Activated CD8-positive, alpha-beta memory T cell treated with anti-CD3 and anti-CD28 coated beads for 4 hours (primary cell): ENCODE measurements around the gene MAB21L3.
A peak's percentile ranks its signal among the peaks of the same experiment; 100 is the strongest.
"Not testable (repeated sequence)": the region's sequence is repeated elsewhere in the genome, so short reads cannot be mapped to it uniquely, and the experiment has no call there.

Experiments
- DNase-seq, 2 donors: peaks; one replicate each; pipeline ENCODE4 v3.0.0-alpha.2; 2020; ENCODE audit warnings: low read depth in 2 of 2

Gene MAB21L3

DNA sequence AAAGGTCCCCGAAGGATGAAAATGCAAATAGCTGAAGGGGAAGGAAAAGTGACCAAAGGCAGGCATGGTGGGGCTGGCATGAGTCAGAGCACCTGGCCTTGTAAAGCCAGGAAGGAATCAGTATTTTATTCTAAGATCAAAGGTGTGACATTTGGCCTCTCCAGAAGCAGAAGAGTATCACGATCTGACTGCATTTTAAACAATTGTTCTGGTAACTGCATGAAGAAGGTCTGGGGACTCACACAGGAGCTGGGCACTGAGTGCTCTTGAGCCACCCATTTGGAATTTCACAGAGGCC lies 23.2 kb downstream of the MAB21L3 start:
- DNase-seq = no peak

DNA sequence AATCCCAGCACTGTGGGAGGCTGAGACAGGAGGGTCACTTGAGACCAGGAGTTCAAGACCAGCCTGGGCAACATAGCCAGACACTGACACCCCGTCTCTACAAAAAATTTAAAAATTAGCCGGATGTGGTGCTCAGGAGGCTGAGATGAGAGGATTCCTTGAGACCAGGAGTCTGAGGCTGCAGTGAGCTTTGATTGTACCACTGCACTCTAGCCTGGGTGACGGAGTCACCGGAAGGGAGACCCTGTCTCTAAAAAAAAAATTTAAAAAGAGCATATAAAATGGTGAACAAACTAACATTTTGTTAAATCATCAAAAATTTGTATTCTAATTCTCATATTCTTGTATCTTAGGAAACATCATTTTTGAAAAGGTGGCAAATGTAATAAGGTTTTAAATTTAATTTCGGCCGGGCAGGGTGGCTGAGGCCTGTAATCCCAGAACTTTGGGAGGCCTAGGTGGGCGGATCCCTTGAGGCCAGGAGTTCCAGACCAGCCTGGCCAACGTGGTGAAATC lies 27.1 kb downstream of the MAB21L3 start:
- no peak for DNase-seq

DNA sequence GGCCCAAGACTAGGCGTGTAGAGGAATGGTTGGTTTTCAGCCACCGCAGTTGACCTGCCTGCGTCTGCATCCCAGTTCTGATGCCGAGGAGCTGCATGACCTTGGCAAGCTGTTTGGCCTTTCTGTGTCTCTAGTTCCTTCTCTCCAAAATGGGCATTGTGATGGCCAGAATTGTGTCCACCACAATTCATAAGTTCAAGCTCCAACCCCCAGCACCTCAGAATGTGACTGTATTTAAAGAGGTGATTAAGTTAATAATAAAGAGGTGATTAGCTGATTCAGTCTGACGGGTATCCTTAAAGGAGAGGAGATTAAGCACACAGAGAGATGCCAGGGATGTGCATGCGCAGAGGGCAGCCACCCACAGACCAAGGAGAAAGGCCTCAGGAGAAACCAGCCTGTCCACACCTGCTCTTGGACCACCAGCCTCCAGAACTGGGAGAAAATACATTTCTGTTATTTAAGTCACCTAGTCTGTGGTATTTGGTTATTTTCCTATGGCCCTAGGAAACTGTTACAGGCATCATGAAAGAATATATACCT lies 28.5 kb downstream of the MAB21L3 start:
- no peak for DNase-seq

DNA sequence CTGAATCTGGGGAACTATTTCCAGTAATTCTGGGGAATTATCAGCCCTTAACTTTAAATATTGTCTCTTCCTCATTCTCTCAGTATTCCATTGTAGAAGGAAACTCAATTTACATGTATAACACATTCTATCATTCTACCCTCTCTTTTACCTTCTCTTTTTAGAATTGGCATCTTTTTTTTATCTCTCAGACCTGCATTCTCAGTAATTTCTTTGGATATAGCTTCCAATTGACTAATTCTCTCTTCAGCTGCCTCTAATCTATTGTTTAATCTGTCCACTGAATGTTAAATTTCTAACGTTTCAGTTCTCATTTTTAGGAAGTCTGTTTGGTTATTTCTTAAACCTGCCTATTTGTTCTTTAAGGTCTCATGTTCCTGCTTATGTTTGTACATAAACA lies 33.0 kb downstream of the MAB21L3 start:
- no peak for DNase-seq

DNA sequence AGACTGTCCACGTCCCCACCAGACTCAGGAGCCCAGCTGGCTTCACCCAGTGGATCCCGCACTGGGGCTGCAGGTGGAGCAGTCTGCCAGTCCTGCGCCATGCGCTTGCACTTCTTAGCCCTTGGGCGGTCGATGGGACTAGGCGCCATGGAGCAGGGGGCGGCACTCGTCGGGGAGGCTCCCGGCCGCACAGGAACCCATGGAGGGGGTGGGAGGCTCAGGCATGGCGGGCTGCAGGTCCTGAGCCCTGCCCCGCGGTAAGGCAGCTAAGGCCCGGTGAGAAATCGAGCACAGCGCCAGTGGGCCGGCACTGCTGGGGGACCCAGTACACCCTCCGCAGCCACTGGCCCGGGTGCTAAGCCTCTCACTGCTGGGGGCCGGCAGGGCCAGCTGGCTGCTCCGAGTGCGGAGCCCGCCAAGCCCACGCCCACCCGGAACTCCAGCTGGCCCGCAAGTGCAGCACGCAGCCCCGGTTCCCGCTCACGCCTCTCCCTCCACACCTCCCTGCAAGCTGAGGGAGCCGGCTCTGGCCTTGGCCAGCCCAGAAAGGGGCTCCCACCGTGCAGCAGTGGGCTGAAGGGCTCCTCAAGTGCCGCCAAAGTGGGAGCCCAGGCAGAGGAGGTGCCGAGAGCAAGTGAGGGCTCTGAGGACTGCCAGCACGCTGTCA lies 35.4 kb downstream of the MAB21L3 start:
- not testable (repeated sequence) for DNase-seq

DNA sequence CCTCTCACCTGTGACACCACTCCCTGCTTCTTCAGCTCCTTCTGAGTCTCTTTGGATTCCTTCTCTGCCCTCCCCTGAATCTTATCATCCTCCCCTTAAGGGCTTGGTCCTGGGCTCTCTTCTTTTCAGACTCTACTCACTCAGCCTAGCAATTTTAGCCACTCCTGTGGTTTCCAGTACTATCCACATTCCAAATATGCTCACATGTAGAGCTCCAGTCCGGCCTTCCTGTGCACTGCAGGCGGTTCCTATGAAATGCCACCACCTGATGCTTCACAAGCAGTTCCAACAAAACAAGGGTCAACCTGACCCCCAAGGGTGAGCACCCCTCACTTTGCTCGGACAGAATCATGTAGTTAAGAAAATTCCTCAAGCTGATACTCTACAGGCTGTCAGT lies 35.9 kb downstream of the MAB21L3 start:
- no peak for DNase-seq

DNA sequence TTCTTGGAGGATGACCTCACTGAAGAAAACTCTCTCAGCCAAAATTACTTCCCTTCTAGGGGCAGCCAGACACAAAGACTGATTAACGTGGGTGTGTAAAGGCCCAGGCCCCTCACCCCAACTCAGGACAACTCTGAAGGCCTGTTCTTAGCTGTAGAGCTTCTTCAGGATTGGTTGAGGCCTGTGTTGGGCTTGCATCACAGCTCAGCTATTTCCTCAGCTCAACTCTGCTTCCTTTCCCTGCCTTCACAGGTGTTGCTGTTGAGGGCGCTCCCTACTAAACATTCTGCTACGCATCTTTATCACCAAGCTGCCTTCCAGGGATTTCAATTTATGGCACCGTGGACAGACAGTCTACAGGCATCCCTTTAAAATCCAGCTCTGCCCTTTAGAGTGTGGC lies 36.8 kb downstream of the MAB21L3 start:
- DNase-seq = no peak

DNA sequence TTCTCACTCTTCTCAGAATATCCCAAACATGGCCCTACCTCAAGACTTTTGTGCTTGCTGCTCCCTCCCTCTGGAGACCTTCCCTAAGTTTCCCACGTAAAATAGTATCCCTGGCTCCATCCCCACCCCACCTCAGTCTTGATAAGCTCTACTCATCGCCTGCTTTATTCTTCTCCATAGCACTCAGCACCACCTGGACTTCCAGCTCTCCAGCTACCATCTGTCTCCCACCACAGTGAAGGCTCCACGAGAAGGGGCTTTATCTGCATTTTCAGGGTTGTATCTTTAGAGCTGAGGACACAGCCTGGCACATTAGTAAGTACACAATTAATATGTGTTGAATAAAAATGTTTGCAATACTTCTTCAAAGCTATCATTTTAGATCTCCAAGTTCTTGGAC lies 37.8 kb downstream of the MAB21L3 start:
- no peak for DNase-seq

DNA sequence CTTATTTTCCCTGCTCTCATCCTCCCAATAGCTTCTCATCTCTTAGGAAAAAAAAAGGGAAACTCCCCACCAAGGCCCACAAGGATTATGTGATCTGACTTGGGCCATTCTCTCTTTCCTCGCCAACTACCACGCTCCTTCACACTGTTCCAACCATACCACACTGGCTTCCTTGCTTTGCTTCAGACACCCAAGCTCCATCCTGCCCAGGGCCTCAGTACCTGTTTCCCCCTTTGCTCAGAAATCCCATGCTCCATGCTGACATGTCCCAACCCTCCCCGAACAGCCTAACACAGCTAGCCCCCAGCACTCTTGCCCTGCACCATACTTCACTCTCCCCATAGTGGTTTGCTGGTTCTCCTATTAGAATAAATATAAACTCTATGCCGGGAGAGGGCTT lies 39.2 kb downstream of the MAB21L3 start:
- no peak for DNase-seq

DNA sequence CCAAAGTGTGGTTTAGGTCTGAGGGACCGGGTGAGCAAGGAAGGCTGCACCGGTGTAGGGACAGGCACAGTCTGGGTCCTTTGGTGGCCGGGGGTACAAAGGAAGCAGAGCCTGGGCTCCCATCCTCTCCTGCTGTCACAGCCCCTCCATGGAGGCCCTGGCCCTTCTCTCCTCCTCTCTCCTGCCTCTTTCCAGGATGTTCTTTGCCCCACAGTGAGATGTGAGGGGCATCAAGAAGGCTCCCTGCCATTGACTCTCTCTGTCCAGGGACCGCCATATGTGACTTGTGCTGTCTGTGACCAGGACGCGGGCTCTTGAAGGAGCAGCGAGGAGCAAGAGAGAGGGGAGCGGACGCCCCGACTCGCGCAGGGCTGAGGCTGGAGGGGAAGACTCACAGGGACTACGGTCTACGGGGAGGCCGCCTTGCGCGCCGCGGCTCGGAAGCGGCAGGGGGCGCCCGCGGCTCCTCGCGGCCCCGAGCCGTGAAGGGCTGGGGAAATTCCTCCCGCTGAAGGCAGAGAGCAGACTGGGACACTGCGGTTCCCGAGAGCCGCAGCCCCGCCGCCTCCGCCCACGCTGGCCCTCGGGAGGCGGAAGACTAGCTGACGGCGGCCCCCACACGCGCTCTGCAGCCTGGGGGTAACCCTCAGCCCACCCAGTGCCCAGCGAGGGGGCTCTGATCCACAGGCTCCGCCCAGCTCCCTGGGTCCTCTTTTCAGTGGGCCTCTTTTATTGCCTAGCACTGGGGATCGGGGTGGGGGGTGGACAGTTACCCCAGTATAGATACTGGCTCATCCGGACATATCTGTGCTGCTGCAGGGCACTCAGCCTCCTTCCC lies 40.8 kb downstream of the MAB21L3 start:
- DNase-seq = peak; percentile 62 to 63

DNA sequence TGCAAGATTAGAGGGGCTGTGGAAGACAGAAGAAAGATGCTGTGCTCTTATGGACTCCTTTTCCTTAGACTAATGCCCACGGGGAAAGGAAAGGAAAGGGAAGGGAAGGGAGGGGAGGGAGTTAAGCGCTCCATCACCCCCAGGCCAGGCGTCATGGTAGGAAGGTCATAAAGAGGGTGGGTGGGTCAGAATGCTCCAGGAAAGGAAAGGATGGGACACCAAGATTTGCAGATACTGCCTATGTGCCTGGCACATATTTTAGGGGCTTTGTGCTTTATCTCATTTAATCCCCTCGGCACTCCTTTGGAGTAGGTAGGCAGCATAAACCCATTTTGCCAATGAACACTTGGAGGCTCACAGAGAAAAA lies 41.4 kb downstream of the MAB21L3 start:
- DNase-seq = no peak

DNA sequence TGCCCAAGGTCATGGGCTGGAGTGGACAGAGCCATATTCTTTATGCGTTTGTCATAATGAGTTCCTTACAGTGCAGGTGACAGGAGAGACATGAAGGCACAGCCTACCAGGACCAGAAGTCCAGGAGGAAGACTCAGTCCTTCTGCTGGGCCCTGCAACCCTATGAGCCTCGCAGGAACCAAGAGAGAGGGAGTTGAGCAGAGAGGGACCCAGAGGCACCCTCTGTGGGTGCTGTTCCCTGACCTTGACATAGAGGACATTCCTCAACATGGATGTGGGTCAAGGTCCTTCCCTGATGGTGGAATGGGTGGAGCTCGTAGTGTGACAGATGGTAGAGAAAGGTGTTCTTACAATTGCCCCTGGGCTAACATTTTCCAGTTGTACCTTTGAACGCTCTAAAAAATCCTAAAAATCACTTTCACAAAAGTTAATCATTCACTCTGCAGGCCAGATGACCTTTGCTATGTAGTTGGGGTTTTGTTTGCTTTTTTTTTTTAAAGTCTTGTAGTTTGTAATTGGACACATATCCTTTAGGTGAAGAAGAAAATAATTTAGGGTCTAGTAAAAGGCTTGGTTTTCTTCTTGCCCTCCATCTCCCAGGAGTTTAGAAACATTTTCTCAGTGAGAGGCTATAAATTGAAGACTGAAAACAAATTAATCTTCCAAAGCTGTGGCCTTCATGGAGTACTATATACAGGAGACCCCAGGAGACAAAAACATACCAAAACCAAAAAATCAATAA lies 41.9 kb downstream of the MAB21L3 start:
- DNase-seq = no peak

DNA sequence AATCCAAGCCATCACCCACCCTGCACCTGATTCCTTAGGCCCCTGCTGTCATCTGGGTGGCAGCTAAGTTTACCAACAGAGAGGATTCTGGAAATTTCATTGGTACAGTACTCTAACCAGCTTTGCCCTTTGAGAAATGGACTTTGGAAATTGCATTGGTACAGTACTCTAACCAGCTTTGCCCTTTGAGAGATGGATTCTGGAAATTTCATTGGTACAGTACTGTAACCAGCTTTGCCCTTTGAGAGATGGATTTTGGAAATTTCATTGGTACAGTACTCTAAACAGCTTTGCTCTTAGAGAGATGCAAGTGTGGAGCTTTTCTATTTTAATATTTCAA lies 42.5 kb downstream of the MAB21L3 start:
- no peak for DNase-seq

DNA sequence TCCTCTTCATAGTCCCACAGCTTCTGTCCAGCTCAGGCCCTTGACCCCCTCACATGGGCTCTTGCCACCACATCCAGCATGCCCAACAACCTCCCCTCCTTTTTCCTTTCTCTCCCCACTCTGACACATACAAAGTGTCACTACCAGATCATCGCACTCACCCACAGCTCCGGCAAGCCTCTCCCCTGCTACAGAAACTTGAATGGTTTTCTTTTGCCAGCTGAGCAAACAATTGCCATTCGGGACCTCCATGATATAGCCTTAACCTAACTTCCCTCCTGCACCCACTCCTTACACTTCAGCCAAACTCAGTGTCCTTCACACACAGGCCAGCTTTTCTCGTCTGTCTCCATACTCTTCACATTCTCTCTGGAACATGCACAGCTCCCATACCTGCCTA lies 43.3 kb downstream of the MAB21L3 start:
- DNase-seq = no peak

DNA sequence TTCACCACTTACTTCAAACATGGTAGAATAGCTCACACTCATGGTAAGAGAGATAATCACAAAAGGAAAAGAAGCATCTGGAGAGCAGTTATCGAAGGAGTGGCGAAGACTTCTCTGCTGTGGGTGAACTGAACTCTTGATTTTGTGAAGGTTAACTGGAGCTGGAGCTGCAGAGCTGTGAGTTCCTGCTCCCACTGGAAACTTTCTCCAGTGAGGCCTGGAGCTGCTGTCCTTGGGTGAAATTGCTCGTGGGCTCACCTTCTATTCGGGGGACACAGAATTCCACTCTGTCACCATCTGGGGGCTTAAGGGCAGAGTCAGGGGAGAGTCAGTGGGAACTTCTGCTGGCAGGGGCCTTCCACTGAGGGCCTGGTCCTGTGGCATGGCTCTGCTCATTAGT lies 45.9 kb downstream of the MAB21L3 start:
- no peak for DNase-seq

DNA sequence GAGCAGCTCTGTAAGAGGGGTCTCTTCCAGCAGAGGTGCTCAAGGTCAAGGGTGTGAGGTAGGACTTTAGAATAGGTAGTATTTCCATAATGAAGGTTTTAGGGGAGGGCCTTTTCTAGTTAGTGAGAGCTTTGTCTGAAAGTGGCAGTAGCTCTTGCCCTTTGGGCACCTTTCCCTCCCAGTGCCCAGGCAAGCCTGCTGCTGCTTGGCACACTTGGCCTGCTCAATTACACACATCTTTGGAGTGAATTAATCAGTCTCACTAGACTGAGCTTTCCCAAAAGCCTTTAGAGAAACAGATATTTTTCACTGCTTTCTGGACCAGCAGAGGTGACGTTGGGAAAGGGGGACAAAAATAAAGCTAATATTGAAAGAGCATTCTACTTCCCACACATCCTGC lies 48.0 kb downstream of the MAB21L3 start:
- no peak for DNase-seq

DNA sequence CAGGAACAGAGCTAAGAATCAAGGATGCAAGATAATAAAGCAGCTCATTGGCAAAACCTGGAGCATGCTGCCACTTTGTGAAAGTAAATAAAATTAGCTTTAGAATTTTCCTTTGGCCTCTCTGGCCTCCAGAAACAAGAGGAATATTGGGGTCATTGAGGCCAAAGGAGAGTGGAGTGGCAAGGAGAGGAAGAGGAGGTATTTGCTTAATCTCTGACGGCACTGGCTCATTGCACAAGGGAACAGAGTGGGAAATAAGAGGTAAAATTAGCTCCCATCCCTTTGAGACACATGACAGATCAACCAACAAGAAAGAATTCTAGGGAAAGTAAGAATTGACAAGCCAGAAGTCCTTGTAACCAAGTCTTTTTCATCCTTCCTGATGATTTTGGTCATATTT lies 48.4 kb downstream of the MAB21L3 start:
- DNase-seq = no peak

DNA sequence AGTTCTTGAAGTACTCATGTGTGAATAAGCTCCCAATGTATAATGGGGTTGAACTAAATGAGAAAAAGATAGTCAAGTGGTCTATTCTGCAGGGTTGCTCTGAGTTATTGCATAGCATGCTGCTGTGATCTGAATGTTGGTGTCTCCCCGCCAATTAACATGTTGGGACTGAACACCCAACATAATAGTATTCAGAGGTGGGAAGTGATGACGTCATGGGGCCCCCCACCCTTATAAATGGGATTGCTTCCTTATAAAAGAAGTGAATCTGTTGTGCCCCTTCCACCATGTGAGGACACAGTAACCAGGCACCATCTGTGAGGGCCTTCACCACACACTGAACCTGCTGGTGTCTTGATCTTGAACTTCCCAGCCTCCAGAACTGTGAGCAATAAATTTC lies 50.2 kb downstream of the MAB21L3 start:
- no peak for DNase-seq

DNA sequence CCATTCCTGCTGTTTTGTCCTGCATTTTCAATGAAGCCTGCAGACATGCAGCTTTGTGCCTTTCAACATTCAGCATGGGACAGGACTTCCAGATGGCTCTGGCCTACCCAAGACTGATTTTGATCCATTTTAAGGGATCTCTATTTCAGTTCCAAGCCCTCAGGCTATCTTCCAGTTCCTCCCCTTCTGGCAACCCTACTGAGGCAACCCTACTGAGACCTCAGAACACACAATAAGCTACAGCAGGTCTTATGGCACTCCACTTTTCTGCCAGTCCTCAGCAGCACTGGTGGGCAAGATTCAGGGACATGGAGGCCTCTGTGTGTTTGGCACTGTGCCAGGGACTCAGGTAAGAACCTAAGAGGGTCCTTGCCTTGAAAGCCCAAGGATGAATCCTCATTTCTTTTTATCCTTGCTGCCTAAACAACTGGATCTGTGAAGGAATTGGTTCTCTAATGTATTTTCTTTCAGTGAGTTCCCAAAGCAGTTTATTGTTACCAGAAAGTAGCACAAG lies 50.7 kb downstream of the MAB21L3 start:
- no peak for DNase-seq

DNA sequence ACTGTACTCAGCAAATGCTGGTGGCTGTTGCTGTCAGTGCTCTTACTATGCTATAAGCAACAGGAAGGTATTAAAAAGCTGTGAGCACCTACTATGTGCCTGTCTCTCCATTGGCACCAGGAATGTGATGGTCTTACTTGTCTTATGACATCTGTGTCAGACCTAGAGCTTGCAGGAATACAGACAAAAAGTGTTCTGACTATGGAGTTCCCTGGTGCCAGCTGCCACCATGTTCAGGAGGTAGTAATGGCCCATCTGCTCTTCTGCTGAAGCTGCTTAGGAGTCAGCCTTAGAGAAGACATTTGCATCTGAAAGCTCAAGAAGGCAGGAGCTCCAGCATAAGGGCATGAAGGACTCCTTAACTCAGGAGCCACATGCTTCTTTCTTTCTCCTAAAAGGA lies 52.3 kb downstream of the MAB21L3 start:
- no peak for DNase-seq

DNA sequence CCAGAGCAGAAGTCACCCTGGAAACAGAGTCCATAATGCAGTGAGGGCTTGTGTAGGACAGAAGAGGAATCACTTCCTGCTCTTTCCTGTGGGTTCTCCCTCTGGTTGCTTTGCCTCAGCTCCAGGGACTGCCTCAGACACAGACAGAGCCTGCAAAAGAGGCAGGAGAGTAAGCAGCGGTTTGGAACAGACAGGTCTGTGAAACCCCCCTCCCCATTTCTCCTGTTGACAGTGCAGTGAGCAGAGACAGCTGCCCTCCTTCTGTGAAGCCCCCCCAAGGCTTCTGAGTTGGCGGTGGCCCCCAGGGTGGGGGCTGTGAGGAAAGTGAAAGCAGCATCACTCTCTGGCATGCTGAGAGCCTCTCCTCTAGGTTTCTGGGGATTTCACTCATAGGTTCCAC lies 53.0 kb downstream of the MAB21L3 start:
- no peak for DNase-seq

DNA sequence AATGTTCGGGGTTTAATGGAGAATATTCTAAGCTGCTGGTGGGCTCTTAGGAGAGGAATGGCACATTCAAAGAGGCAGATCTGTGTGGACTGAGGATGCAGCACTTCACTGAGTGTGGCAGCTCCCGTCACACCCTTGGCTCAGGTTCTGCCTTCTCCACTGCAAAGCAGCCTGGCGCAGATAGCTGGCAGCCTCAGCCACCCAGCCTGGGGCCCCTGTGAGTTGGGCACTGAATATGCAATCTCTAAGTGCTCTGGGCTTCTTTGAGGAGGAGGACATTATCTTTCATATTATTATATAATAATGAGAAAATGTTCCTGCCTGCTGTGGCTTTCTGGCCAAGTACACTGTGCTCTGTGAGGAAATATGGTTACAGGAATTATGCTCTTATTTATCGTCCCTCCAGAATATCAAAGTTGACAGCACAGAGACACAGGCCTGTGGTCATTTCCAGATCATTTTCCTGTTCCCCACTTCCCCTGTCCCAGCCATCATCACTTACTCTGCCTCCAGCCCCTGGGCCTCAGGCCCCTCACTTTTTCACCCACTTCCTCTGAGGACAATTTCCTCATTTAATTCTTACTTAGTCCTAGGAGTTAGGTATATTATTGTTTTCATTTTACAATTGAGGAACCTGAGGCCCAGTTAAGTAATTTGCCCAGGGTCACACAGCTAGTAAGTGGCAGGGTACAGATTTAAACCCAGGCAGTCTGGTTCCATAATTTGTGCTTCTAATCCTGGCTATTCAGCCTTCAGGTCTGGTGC lies 53.6 kb downstream of the MAB21L3 start:
- DNase-seq = no peak
